ENCODE data around the gene ICAM1. TPM values are rescaled to one million over a fixed set of nuclear protein-coding genes. Genes with fewer than 3 reads are reported as not detected.

The ICAM1 gene
- total RNA-seq, 1 experiment from 2014 or later: 2.3 TPM

DNA sequence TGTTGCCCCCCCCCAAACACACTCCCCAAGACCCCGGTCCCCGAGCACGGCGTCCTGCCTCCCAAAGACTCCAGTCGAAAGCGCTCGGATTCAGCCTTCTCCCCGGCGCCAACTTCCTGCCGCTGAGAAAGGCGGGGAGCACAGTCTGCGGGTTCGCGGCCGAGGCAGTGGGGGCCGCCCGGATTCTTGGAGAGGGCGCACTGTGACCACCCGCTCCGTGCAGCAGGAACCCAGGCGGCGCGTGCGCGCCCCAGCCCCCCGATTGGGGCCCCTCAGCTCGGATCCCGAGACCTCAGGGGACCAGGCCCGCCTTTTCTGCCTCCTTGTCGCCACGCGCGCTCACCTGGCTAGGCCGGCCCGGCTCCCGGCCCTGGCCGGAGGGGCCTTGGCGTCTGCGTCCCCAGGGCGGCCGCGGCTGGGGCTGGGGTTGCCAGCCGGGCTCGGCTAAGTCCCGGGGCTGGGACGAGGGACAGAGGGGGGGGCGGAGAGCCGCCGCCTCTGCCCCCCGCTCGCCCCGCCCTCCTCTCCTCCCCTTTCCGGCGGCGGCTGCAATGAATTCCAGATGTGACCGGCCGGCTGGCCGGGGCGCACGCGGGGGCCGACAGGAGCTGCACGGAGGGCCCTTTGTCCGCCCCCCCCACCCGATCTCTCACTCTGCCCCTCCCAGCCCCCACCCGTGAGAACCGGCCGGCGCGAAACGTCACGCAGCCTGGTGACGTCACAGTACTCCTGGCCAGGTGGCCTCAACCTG is 39.9 kb upstream of the ICAM1 start, which contains the start of gene S1PR2:
TSS of gene S1PR2 (minus strand) at position 471 of the 751 bp plus-strand sequence. CDS start 6,426 bp downstream, outside the sequence.
- H3K23me2 ChIP-seq (ENCODE audit: insufficient read length, low read depth, low read length, poor library complexity, severe bottlenecking): peaks cover 13% of the 10 kb centered on the region
- H2BK20ac ChIP-seq (ENCODE audit: low read depth, low read length, poor library complexity, severe bottlenecking): no peak within 1 kb of the TSS
- TF ChIP-seq, protein P1, sequence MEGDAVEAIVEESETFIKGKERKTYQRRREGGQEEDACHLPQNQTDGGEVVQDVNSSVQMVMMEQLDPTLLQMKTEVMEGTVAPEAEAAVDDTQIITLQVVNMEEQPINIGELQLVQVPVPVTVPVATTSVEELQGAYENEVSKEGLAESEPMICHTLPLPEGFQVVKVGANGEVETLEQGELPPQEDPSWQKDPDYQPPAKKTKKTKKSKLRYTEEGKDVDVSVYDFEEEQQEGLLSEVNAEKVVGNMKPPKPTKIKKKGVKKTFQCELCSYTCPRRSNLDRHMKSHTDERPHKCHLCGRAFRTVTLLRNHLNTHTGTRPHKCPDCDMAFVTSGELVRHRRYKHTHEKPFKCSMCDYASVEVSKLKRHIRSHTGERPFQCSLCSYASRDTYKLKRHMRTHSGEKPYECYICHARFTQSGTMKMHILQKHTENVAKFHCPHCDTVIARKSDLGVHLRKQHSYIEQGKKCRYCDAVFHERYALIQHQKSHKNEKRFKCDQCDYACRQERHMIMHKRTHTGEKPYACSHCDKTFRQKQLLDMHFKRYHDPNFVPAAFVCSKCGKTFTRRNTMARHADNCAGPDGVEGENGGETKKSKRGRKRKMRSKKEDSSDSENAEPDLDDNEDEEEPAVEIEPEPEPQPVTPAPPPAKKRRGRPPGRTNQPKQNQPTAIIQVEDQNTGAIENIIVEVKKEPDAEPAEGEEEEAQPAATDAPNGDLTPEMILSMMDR (conservative IDR thresholded peaks at IDR 0.05): 0 out of 3 replicates have a peak, but pooled peaks have one; percentile 10
- H2BK12ac ChIP-seq (ENCODE audit: insufficient read length, low read depth, low read length): no peak within 1 kb of the TSS
- peak within 1 kb of the TSS; percentile 91 for H3K18ac ChIP-seq (ENCODE audit: insufficient read length, low read depth, low read length)
- Mint-ChIP-seq H3K27ac (peak within 1 kb of the TSS; percentile 76 to 91 (median 89); a peak in 6 of 7 replicates), H3K4me1 (peaks cover 8 to 18% of the 10 kb centered on the region in 2 experiments), H3K36me3 (ENCODE audit: insufficient read depth in 1 of 3, low read depth in 3 of 3) (no peaks in the 10 kb centered on the region), H3K9me3 (no peaks in the 10 kb centered on the region), H3K4me3 (peak within 1 kb of the TSS; percentile 72 to 85), H3K27me3 (ENCODE audit: low read depth) (no peaks in the 10 kb centered on the region; the same call in none of the 2 replicates)
- no peak within 1 kb of the TSS for H2BK120ac ChIP-seq (ENCODE audit: low read depth, low read length, poor library complexity, severe bottlenecking)
- WGBS (ENCODE audit: extremely low coverage, insufficient read length, low lambda C conversion rate): no CpG with 5 or more reads among the region's 73 CpGs
- no peak within 1 kb of the TSS for H3T11ph ChIP-seq (ENCODE audit: low read length)
- peak within 1 kb of the TSS; percentile 71 for H3K9ac ChIP-seq (ENCODE audit: extremely low read depth, insufficient read length, low read length)
- H3K4me2 ChIP-seq (ENCODE audit: insufficient read depth, insufficient read length, low read length): peak within 1 kb of the TSS; percentile 69
- H4K5ac ChIP-seq (ENCODE audit: insufficient read length, low read depth, low read length): peak within 1 kb of the TSS; percentile 91
- no peaks in the 10 kb centered on the region for H3K79me1 ChIP-seq (ENCODE audit: insufficient read depth, low read depth, low read length, poor library complexity, severe bottlenecking)
- H2AK5ac ChIP-seq (ENCODE audit: insufficient read length, low read length): no peak within 1 kb of the TSS
- H3K79me2 ChIP-seq (ENCODE audit: insufficient read depth, low read length): no peaks in the 10 kb centered on the region
- no peak within 1 kb of the TSS for H3K27ac ChIP-seq (ENCODE audit: insufficient read length, low read depth, low read length)
- no peaks in the 10 kb centered on the region for H3K9me3 ChIP-seq (ENCODE audit: control insufficient read depth, low read depth, low read length)
- H2BK5ac ChIP-seq (ENCODE audit: insufficient read length, low read length): no peak within 1 kb of the TSS
- peak; percentile 86 for DNase-seq
- H4K8ac ChIP-seq (replicated peaks; ENCODE audit: insufficient read length, low read depth, low read length): no peak within 1 kb of the TSS
- H3K4me1 ChIP-seq (ENCODE audit: insufficient read depth, low read length): no peaks in the 10 kb centered on the region
- peak within 1 kb of the TSS; percentile 85 for H3K14ac ChIP-seq (ENCODE audit: insufficient read depth, low read length)
- no peaks in the 10 kb centered on the region for H3K27me3 ChIP-seq (ENCODE audit: insufficient read depth, low read length)
- H4K91ac ChIP-seq (ENCODE audit: insufficient read length, low read depth, low read length): peak within 1 kb of the TSS; percentile 81
- H3K4ac ChIP-seq (ENCODE audit: low read depth, low read length): no peak within 1 kb of the TSS; the same call in 1 of the 2 replicates
- H3K23ac ChIP-seq (ENCODE audit: insufficient read length, low read depth, low read length): no peak within 1 kb of the TSS
- H2AFZ ChIP-seq (ENCODE audit: low read length): no peak within 1 kb of the TSS
- no peak within 1 kb of the TSS; the same call in 1 of the 2 replicates for H2BK15ac ChIP-seq (ENCODE audit: low read depth, low read length)
- no peak within 1 kb of the TSS for H3K56ac ChIP-seq (ENCODE audit: insufficient read length, low read depth, low read length)
- H4K20me1 ChIP-seq (ENCODE audit: control insufficient read depth, insufficient read depth, insufficient read length): no peaks in the 10 kb centered on the region
